Measurements from ENCODE around the gene DCTN2.
"Not testable (repeated sequence)": the region's sequence is repeated elsewhere in the genome, so short reads cannot be mapped to it uniquely, and the experiment has no call there.

DCTN2 gene

GRCh38 chr12:57518920-57519795 is 27.8 kb downstream of the DCTN2 start:
- Histone ChIP-seq H3K9ac (ENCODE audit: low read length) (peak overlapping the region; percentile 99), H3K4me3 (ENCODE audit: low read depth, low read length) (peak overlapping the region; percentile 90), H3K27me3 (ENCODE audit: control insufficient read depth, insufficient read depth, low read length) (no peaks in the 10 kb centered on the region), H3K36me3 (ENCODE audit: control insufficient read depth, insufficient read depth, low read length) (peaks cover 57% of the 10 kb centered on the region), H3K4me1 (ENCODE audit: control insufficient read depth, insufficient read depth, low read length) (peaks cover 28% of the 10 kb centered on the region), H3K9me3 (ENCODE audit: control insufficient read depth, insufficient read depth, low read depth, low read length) (no peaks in the 10 kb centered on the region), H3K27ac (ENCODE audit: low read depth, low read length) (peak overlapping the region; percentile 84)

DNA sequence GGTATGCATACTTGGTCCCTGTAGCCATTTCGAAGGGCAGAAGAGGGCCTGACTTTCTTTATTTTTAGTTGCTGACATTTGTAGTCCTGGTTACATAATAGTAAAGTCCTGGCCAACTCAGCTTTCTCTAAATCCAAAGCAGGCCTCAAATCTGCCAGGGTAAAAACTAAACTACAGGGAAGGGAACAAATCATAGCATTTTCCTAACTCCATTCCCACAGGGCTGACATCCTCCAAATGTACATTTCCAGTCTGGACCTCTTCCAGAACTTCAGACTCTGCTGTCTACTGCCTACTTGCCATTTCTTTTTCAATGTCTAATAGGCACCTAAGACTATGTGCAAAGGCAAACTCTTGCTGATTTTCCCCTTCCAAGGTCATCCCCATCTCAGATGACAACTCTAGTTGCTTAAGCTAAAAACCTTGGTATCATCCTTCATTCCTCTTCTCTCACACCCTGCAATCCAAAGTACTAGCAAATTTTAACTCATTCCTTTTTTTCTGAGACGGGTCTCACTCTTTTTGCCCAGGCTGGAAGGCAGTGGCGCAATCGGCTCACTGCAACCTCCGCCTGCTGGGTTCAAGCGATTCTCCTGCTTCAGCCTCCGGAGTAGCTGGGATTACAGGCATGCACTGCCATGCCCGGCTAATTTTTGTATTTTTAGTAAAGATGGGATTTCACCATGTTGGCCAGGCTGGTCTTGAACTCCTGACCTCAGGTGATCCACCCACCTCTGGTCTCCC is 28.6 kb downstream of the DCTN2 start:
- Histone ChIP-seq H3K9ac (ENCODE audit: low read length) (no peak overlapping the region), H3K27ac (ENCODE audit: low read depth, low read length) (no peak overlapping the region), H3K36me3 (ENCODE audit: control insufficient read depth, insufficient read depth, low read length) (peaks cover 61% of the 10 kb centered on the region), H3K4me1 (ENCODE audit: control insufficient read depth, insufficient read depth, low read length) (peaks cover 20% of the 10 kb centered on the region), H3K9me3 (ENCODE audit: control insufficient read depth, insufficient read depth, low read depth, low read length) (no peaks in the 10 kb centered on the region), H3K4me3 (ENCODE audit: low read depth, low read length) (peak overlapping the region; percentile 1; the same call in 1 of the 2 replicates), H3K27me3 (ENCODE audit: control insufficient read depth, insufficient read depth, low read length) (no peaks in the 10 kb centered on the region)

DNA sequence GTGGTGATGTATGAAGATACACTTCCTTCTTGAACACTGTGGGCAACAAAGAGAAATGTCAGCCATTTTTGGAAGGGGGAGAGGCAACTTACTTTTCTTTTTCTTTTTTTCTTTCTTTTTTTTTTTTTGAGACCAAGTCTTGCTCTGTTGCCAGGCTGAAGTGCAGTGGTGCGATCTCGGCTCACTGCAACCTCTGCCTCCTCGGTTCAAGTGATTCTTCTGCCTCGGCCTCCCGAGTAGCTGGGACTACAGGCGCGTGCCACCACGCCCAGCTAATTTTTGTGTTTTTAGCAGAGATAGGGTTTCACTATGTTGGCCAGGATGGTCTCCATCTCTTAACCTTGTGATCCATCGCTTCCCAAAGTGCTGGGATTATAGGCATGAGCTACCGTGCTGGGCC is 29.3 kb downstream of the DCTN2 start:
- H3K9me3 ChIP-seq (ENCODE audit: control insufficient read depth, insufficient read depth, low read depth, low read length); H3K4me3 ChIP-seq (ENCODE audit: low read depth, low read length); H3K27ac ChIP-seq (ENCODE audit: low read depth, low read length); H3K9ac ChIP-seq (ENCODE audit: low read length); H3K27me3 ChIP-seq (ENCODE audit: control insufficient read depth, insufficient read depth, low read length): not testable (repeated sequence)
- peaks cover 68% of the 10 kb centered on the region for H3K36me3 ChIP-seq (ENCODE audit: control insufficient read depth, insufficient read depth, low read length)
- H3K4me1 ChIP-seq (ENCODE audit: control insufficient read depth, insufficient read depth, low read length) = peaks cover 19% of the 10 kb centered on the region

DNA sequence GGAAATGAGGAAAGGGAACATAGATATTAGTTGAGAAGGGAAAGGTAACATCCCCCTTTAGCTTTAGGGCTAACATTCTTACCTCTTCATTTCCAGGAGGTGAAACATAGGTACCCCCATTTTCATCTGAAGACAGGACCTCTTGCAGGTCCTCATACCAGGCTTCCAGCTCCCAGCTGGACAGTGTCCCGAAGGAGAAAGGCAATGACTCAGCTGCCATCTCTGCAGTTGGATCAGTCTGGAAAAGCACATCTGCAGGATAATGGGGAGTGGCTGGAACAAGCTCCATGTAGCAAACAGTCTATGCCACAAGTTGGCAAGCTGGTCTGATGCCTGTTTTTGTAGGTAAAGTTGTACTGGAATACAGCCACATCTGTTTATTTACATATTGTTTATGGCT is 29.8 kb downstream of the DCTN2 start:
- Histone ChIP-seq H3K36me3 (ENCODE audit: control insufficient read depth, insufficient read depth, low read length) (peaks cover 73% of the 10 kb centered on the region), H3K4me3 (ENCODE audit: low read depth, low read length) (no peak overlapping the region), H3K9ac (ENCODE audit: low read length) (no peak overlapping the region), H3K27me3 (ENCODE audit: control insufficient read depth, insufficient read depth, low read length) (no peaks in the 10 kb centered on the region), H3K9me3 (ENCODE audit: control insufficient read depth, insufficient read depth, low read depth, low read length) (no peaks in the 10 kb centered on the region), H3K4me1 (ENCODE audit: control insufficient read depth, insufficient read depth, low read length) (peaks cover 19% of the 10 kb centered on the region), H3K27ac (ENCODE audit: low read depth, low read length) (no peak overlapping the region)

DNA sequence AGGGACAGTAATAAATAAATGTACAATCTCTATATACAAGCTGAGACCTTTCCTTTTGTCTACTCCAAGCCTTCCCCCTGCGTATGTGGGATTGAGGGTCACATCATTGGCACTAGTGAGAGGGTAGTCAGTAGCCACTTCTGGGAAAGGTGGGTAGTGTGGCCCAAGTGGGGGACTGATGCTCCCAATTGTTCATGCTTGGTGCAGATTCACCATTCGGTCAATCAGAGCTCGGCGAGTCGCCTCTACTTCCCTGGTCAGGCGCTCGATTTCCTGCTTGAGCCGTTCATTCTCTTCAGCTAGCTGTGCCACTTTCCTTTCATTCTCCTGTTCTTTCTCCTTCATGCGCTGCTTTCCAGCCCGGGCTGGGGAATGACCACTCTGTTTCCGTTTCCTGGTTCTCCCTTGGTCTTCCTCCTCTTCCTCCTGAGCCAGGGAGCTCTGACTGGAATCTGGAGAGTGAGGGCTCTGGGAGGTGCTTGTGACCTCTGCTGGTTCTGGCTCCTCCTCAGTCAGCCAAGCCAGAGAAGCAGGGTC is 30.3 kb downstream of the DCTN2 start:
- Histone ChIP-seq H3K27ac (ENCODE audit: low read depth, low read length) (no peak overlapping the region), H3K36me3 (ENCODE audit: control insufficient read depth, insufficient read depth, low read length) (peaks cover 78% of the 10 kb centered on the region)

DNA sequence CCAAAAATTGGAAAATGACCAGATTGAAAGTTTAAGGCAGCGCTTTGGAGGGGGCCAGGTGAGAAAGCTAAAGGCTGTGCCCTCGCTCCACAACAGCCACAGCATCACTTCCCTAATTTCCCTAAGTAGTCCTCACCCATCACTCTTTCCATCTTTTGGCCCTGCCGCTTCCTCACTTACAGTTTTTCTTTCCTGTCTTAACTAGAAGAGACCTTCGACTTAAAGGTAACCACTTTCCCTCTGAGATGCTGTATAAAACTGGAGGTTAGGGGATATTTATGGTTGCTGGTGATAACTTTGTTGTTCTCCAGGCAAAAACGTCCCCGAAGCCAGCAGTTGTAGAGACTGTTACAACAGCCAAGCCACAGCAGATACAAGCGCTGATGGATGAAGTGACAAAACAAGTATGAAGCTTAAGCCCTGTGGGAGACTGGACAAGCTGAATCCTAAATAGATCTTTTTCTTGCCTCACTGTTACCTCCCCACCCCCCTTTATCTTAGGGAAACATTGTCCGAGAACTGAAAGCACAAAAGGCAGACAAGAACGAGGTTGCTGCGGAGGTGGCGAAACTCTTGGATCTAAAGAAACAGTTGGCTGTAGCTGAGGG is 31.0 kb downstream of the DCTN2 start:
- no peaks in the 10 kb centered on the region for H3K9me3 ChIP-seq (ENCODE audit: control insufficient read depth, insufficient read depth, low read depth, low read length)
- H3K27ac ChIP-seq (ENCODE audit: low read depth, low read length) = no peak overlapping the region
- no peaks in the 10 kb centered on the region for H3K27me3 ChIP-seq (ENCODE audit: control insufficient read depth, insufficient read depth, low read length)
- H3K9ac ChIP-seq (ENCODE audit: low read length) = no peak overlapping the region
- H3K4me1 ChIP-seq (ENCODE audit: control insufficient read depth, insufficient read depth, low read length) = peaks cover 13% of the 10 kb centered on the region; the same call in 1 of the 2 replicates
- no peak overlapping the region for H3K4me3 ChIP-seq (ENCODE audit: low read depth, low read length)
- H3K36me3 ChIP-seq (ENCODE audit: control insufficient read depth, insufficient read depth, low read length) = peaks cover 84% of the 10 kb centered on the region

More for the DNA sequence above, 30.3 kb downstream of the DCTN2 start:
- Histone ChIP-seq H3K4me3 (ENCODE audit: low read depth, low read length) (no peak overlapping the region), H3K4me1 (ENCODE audit: control insufficient read depth, insufficient read depth, low read length) (peaks cover 17% of the 10 kb centered on the region), H3K27me3 (ENCODE audit: control insufficient read depth, insufficient read depth, low read length) (no peaks in the 10 kb centered on the region), H3K9ac (ENCODE audit: low read length) (no peak overlapping the region), H3K9me3 (ENCODE audit: control insufficient read depth, insufficient read depth, low read depth, low read length) (no peaks in the 10 kb centered on the region)

- Histone ChIP-seq H3K27ac (ENCODE audit: low read depth, low read length) (no peak overlapping the region), H3K36me3 (ENCODE audit: control insufficient read depth, insufficient read depth, low read length) (peaks cover 90% of the 10 kb centered on the region), H3K27me3 (ENCODE audit: control insufficient read depth, insufficient read depth, low read length) (no peaks in the 10 kb centered on the region), H3K4me1 (ENCODE audit: control insufficient read depth, insufficient read depth, low read length) (peaks cover 13% of the 10 kb centered on the region; the same call in 1 of the 2 replicates), H3K9ac (ENCODE audit: low read length) (no peak overlapping the region), H3K9me3 (ENCODE audit: control insufficient read depth, insufficient read depth, low read depth, low read length) (no peaks in the 10 kb centered on the region), H3K4me3 (ENCODE audit: low read depth, low read length) (no peak overlapping the region)
Observed at GRCh38 chr12:57515408-57515933, 31.5 kb downstream of the DCTN2 start.

DNA sequence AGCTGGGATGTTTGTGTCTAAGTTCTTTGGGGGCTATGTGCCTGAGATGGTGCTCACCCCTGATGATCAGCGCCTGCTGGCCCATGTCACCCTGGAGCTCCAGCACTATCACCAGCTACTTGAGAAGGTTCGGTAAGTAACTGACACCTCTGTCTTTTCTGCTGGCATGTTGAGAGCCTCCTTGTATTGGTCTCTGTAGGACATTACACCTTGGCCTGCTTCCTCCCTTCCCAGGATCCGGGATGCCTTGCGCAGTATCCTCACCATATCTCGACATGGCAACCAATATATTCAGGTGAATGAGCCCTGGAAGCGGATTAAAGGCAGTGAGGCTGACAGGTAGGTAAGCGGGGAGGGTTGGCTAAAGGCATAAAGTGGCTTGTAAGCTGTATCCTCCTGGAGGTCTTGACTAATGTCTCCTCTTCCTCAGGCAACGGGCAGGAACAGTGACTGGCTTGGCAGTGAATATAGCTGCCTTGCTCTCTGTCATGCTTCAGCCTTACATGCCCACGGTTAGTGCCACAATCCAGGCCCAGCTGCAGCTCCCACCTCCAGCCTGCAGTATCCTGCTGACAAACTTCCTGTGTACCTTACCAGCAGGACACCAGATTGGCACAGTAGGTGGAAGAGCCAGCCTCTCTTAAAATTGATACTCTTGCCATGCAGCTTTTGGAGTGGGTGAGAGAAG is 32.1 kb downstream of the DCTN2 start:
- H3K9me3 ChIP-seq (ENCODE audit: control insufficient read depth, insufficient read depth, low read depth, low read length) = no peaks in the 10 kb centered on the region
- no peak overlapping the region for H3K27ac ChIP-seq (ENCODE audit: low read depth, low read length)
- H3K4me3 ChIP-seq (ENCODE audit: low read depth, low read length) = no peak overlapping the region
- peaks cover 13% of the 10 kb centered on the region; the same call in 1 of the 2 replicates for H3K4me1 ChIP-seq (ENCODE audit: control insufficient read depth, insufficient read depth, low read length)
- H3K36me3 ChIP-seq (ENCODE audit: control insufficient read depth, insufficient read depth, low read length) = peaks cover 95% of the 10 kb centered on the region
- H3K27me3 ChIP-seq (ENCODE audit: control insufficient read depth, insufficient read depth, low read length) = no peaks in the 10 kb centered on the region
- H3K9ac ChIP-seq (ENCODE audit: low read length) = no peak overlapping the region

DNA sequence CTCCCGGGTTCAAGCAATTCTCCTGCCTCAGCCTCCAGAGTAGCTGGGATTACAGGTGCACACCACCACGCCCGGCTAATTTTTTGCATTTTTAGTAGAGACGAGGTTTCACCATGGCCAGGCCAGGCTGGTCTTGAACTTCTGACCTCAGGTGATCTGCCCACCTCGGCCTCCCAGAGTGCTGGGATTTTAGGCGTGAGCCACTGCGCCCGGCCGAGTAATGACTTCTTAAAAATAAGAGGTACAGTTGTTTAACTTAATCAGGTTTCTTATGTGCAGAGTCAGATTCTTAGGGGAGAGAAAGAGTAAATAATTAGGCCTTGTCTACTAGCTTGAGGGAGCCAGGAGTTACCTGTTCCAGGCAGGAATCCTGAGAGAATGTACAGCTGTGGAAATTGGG is 32.7 kb downstream of the DCTN2 start:
- H3K9ac ChIP-seq (ENCODE audit: low read length); H3K9me3 ChIP-seq (ENCODE audit: control insufficient read depth, insufficient read depth, low read depth, low read length); H3K27ac ChIP-seq (ENCODE audit: low read depth, low read length); H3K4me3 ChIP-seq (ENCODE audit: low read depth, low read length); H3K27me3 ChIP-seq (ENCODE audit: control insufficient read depth, insufficient read depth, low read length): not testable (repeated sequence)
- Histone ChIP-seq H3K36me3 (ENCODE audit: control insufficient read depth, insufficient read depth, low read length) (peaks cover 96% of the 10 kb centered on the region), H3K4me1 (ENCODE audit: control insufficient read depth, insufficient read depth, low read length) (peaks cover 13% of the 10 kb centered on the region; the same call in 1 of the 2 replicates)

GRCh38 chr12:57513677-57514076 is 33.3 kb downstream of the DCTN2 start:
- H3K27ac ChIP-seq (ENCODE audit: low read depth, low read length); H3K4me3 ChIP-seq (ENCODE audit: low read depth, low read length); H3K27me3 ChIP-seq (ENCODE audit: control insufficient read depth, insufficient read depth, low read length); H3K9ac ChIP-seq (ENCODE audit: low read length); H3K9me3 ChIP-seq (ENCODE audit: control insufficient read depth, insufficient read depth, low read depth, low read length); H3K4me1 ChIP-seq (ENCODE audit: control insufficient read depth, insufficient read depth, low read length): not testable (repeated sequence)
- peaks cover 97% of the 10 kb centered on the region for H3K36me3 ChIP-seq (ENCODE audit: control insufficient read depth, insufficient read depth, low read length)
